ENCODE measurements around the gene PTH1R.

PTH1R gene

DNA sequence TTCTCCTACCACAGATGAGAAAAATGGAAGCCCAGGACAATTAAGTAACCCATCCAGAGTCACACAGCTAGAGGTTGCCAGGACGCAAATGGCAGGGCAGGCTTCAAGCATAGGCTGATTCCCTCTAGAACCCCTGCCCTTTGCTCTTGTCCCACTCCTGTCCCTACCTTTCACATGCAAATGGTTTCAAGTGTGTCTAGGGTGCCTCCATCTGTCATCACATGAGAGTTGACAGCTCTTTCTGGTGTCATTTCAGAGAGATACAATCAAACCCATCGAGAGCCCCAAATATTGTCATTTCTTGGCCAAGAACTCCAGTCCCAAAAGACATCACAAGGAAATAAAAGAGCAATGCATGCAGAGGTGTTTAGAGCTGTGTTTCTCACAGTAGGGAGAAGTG, 75.3 kb downstream of the PTH1R start:
- no peak for DNase-seq
